HG03521 (cell line): ENCODE measurements around the gene ZFHX2.
"Not testable (repeated sequence)": the region's sequence is repeated elsewhere in the genome, so short reads cannot be mapped to it uniquely, and the experiment has no call there.

Experiments used
- ATAC-seq: cut with Tn5 transposase; IDR thresholded peaks from one replicate; pipeline ENCODE4 v1.9.1; 2021; ENCODE audit warnings: mild to moderate bottlenecking, moderate library complexity; ENCODE audit not compliant: unreplicated experiment

ZFHX2 gene

GRCh38 chr14:23544511-23545447 lies 6.8 kb downstream of the ZFHX2 start:
- no peak for ATAC-seq

- ATAC-seq, result no peak
Observed at GRCh38 chr14:23543403-23543802, 8.2 kb downstream of the ZFHX2 start.

- ATAC-seq, result no peak
Observed at GRCh38 chr14:23542261-23542660, 9.3 kb downstream of the ZFHX2 start.

GRCh38 chr14:23540141-23540469 lies 11.5 kb downstream of the ZFHX2 start:
- ATAC-seq, result no peak

- ATAC-seq, result no peak
Observed at GRCh38 chr14:23539248-23540140, 12.1 kb downstream of the ZFHX2 start.

GRCh38 chr14:23538785-23539184 lies 12.8 kb downstream of the ZFHX2 start:
- no peak for ATAC-seq

GRCh38 chr14:23538050-23538718 lies 13.4 kb downstream of the ZFHX2 start:
- no peak for ATAC-seq

GRCh38 chr14:23537351-23538049 lies 14.1 kb downstream of the ZFHX2 start:
- ATAC-seq, result no peak

- not testable (repeated sequence) for ATAC-seq
Observed at GRCh38 chr14:23536906-23537305, 14.7 kb downstream of the ZFHX2 start.

GRCh38 chr14:23536494-23536893 lies 15.1 kb downstream of the ZFHX2 start:
- no peak for ATAC-seq

GRCh38 chr14:23535943-23536342 lies 15.6 kb downstream of the ZFHX2 start:
- ATAC-seq, result no peak

GRCh38 chr14:23533652-23534435 lies 17.7 kb downstream of the ZFHX2 start:
- no peak for ATAC-seq

GRCh38 chr14:23532658-23533057 lies 18.9 kb downstream of the ZFHX2 start:
- ATAC-seq, result no peak

GRCh38 chr14:23531391-23531790 lies 20.2 kb downstream of the ZFHX2 start:
- no peak for ATAC-seq

GRCh38 chr14:23530375-23531055 lies 21.1 kb downstream of the ZFHX2 start:
- ATAC-seq, result no peak

GRCh38 chr14:23529016-23529415 lies 22.5 kb downstream of the ZFHX2 start:
- no peak for ATAC-seq

- ATAC-seq, result no peak
Observed at GRCh38 chr14:23528555-23528954, 23.0 kb downstream of the ZFHX2 start.

- no peak for ATAC-seq
Observed at GRCh38 chr14:23525611-23526010, 26.0 kb downstream of the ZFHX2 start.

- ATAC-seq, result no peak
Observed at GRCh38 chr14:23524954-23525353, 26.6 kb downstream of the ZFHX2 start.
